GM23338 (cell line): ENCODE data around the gene FGF3. TPM values are rescaled to one million over a fixed set of nuclear protein-coding genes. Genes with fewer than 3 reads are reported as not detected.

Experiments used
- ATAC-seq: fragments of 200-7000 bp; cut with Tn5 transposase; 3 replicates; pipeline ENCODE4 v1.9.1; 2020
- DNase-seq: peaks from one replicate; pipeline ENCODE4 v3.0.0-alpha.2; 2015; ENCODE audit warnings: low spot score
- H2AFZ ChIP-seq: fragments of 200-600 bp; sonication (generic); 2 replicates; pipeline ENCODE4 v1.8.0; 2016; ENCODE audit warnings: antibody characterized with exemption, mild to moderate bottlenecking, moderate library complexity
- H3F3A ChIP-seq: fragments of 200-600 bp; sonication (generic); replicated peaks from 2 replicates; pipeline ENCODE4 v1.8.0; 2017; ENCODE audit warnings: antibody characterized with exemption, mixed run types, low read depth
- H3K27ac ChIP-seq: fragments of 200-600 bp; sonication (generic); 2 replicates; pipeline ENCODE4 v1.6.1; 2016; ENCODE audit warnings: low read depth
- H3K27me3 ChIP-seq: fragments of 200-600 bp; sonication (generic); 2 replicates; pipeline ENCODE4 v1.8.0; 2016; ENCODE audit warnings: mild to moderate bottlenecking, mixed run types, moderate library complexity; ENCODE audit not compliant: insufficient read depth
- H3K36me3 ChIP-seq: fragments of 200-600 bp; sonication (generic); 2 replicates; pipeline ENCODE4 v1.8.0; 2016; ENCODE audit warnings: mild to moderate bottlenecking; ENCODE audit not compliant: insufficient read depth
- H3K4me1 ChIP-seq: fragments of 200-600 bp; sonication (generic); 2 replicates; pipeline ENCODE4 v1.8.0; 2016; ENCODE audit warnings: mild to moderate bottlenecking, moderate library complexity; ENCODE audit not compliant: insufficient read depth
- H3K4me2 ChIP-seq: fragments of 200-600 bp; sonication (generic); 2 replicates; pipeline ENCODE4 v1.7.1; 2017; ENCODE audit warnings: mixed run types
- H3K4me3 ChIP-seq: fragments of 200-600 bp; sonication (generic); 2 replicates; pipeline ENCODE4 v1.6.1; 2016; ENCODE audit warnings: mixed run types
- H3K79me2 ChIP-seq: fragments of 200-600 bp; sonication (generic); replicated peaks from 2 replicates; pipeline ENCODE4 v1.8.0; 2017; ENCODE audit warnings: mild to moderate bottlenecking; ENCODE audit not compliant: insufficient read depth
- H3K9me2 ChIP-seq: fragments of 200-600 bp; sonication (generic); 2 replicates; pipeline ENCODE4 v1.8.0; 2017; ENCODE audit not compliant: insufficient read depth
- H4K20me1 ChIP-seq: fragments of 200-600 bp; sonication (generic); replicated peaks from 2 replicates; pipeline ENCODE4 v1.8.0; 2017; ENCODE audit warnings: mild to moderate bottlenecking; ENCODE audit not compliant: insufficient read depth
- H3K27ac Mint-ChIP-seq: 2 replicates; pipeline ENCODE4 v1.8.0; 2020; ENCODE audit warnings: inconsistent platforms, mild to moderate bottlenecking, moderate library complexity, mixed read lengths
- H3K27me3 Mint-ChIP-seq: 3 replicates; pipeline ENCODE4 v1.8.0; 2022; ENCODE audit warnings: low read depth, mild to moderate bottlenecking, moderate library complexity, mixed read lengths, inconsistent platforms; ENCODE audit not compliant: insufficient read depth, poor library complexity
- H3K36me3 Mint-ChIP-seq: 3 replicates; pipeline ENCODE4 v1.8.0; 2021; ENCODE audit warnings: low read depth, mild to moderate bottlenecking, inconsistent platforms, moderate library complexity, mixed read lengths
- H3K4me1 Mint-ChIP-seq: 3 replicates; pipeline ENCODE4 v1.8.0; 2020; ENCODE audit warnings: mild to moderate bottlenecking, inconsistent platforms, mixed read lengths
- H3K4me3 Mint-ChIP-seq: 3 replicates; pipeline ENCODE4 v1.8.0; 2021; ENCODE audit warnings: moderate library complexity, mild to moderate bottlenecking, inconsistent platforms, mixed read lengths
- H3K9me3 Mint-ChIP-seq: 3 replicates; pipeline ENCODE4 v1.8.0; 2020; ENCODE audit warnings: moderate library complexity, mild to moderate bottlenecking, inconsistent platforms, mixed read lengths
- EZH2 ChIP-seq: fragments of 200-600 bp; sonication (generic); IDR thresholded peaks from one replicate; pipeline ENCODE4 v1.8.0; 2017; ENCODE audit warnings: antibody characterized with exemption, mild to moderate bottlenecking, low read depth; ENCODE audit not compliant: unreplicated experiment
- NANOG ChIP-seq: IDR thresholded peaks from 2 replicates; pipeline ENCODE4 v1.6.1; 2016; ENCODE audit warnings: antibody characterized with exemption, borderline replicate concordance
- POLR2AphosphoS5 ChIP-seq: IDR thresholded peaks from 2 replicates; pipeline ENCODE4 v1.6.1; 2016; ENCODE audit warnings: antibody characterized with exemption, low read depth
- STAT1 ChIP-seq: IDR thresholded peaks from one replicate; pipeline ENCODE4 v1.6.1; 2016; ENCODE audit warnings: antibody characterized with exemption; ENCODE audit not compliant: unreplicated experiment
- polyA plus RNA-seq: library from polyadenylated mRNA; unstranded; fragments of >200 nt; fragmentation: Nextera tagmentation; extraction: Ambion mirVana; gene quantifications from 2 replicates; pipeline ENCODE4 v1.2.1, GENCODE V29; 2016
- total RNA-seq: library from RNA; depleted of rRNA; stranded (reverse); fragments of >200 nt; shearing (Covaris generic); gene quantifications from 2 replicates; pipeline ENCODE4 v1.2.3, GENCODE V29; 2014
- TF ChIP-seq, protein P1 (sequence below): IDR thresholded peaks from 2 replicates; pipeline ENCODE4 v1.6.1; 2016; ENCODE audit warnings: antibody characterized with exemption
- TF ChIP-seq, protein P2 (sequence below): fragments of 250-450 bp; sonication (Bioruptor Pico); IDR thresholded peaks from 2 replicates; pipeline ENCODE4 v1.5.0; 2020; ENCODE audit warnings: mild to moderate bottlenecking, moderate library complexity

FGF3 gene
- total and polyA plus RNA-seq, 2 experiments from 2014 or later = 1.2 TPM; not detected in 1

DNA sequence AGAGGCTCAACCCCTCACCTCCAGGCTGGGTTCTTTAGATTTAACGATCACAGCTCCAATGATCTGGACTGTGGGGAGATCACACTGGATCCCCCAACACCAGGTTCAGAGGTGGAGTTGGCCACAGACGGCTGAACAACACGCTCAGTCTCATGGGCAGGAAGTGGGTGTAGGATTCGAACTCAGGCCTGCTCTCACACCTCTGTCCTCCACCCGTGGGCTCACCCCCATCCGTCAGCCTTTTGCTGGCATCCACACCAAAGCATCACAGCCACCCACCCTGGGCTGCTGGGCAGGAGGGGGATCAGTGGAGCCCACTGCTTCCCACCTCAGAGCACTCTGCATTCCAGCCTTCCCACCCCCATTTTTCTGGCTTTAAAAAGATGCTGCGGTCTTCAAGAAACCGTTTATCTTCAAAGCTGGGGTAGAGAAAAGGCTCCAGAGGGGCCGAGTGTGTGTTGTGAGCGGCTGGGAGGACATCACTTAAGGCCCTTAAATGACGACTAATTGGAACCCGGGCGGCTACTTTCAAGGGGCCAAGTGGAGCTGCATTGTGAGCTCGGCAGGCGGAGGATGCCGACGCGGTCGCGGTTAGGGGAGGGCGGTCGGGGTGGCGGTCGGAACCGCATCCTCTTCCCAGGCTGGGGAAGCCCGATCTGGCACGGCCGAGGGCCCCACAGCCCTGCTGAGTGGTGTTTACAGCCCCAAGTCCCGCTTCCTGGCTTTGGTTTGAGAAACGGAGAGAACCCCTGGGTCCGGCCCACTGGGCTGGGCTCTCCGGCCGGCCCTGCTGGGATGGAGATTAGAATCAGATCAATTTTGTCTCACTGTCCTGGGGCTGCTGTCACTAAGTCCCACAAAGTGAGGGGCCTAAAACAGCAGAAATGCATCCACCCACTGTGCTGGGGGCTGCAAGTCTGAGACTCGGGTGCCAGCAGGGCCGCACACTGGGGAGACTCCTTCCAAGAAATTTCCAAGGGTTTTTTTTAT, 15.9 kb upstream of the FGF3 start:
- Mint-ChIP-seq H3K27me3 (peaks cover 3% of the 10 kb centered on the region), H3K27ac (no peak overlapping the region), H3K4me1 (peaks cover 17% of the 10 kb centered on the region), H3K9me3 (no peaks in the 10 kb centered on the region), H3K36me3 (no peaks in the 10 kb centered on the region), H3K4me3 (no peak overlapping the region)
- Histone ChIP-seq H3F3A (0 out of 2 replicates have a peak, but pooled peaks cover 2% of the 10 kb centered on the region), H3K9me2 (no peaks in the 10 kb centered on the region), H3K27me3 (no peaks in the 10 kb centered on the region), H3K79me2 (no peaks in the 10 kb centered on the region), H4K20me1 (no peaks in the 10 kb centered on the region), H3K27ac (no peak overlapping the region), H3K36me3 (no peaks in the 10 kb centered on the region), H3K4me3 (no peak overlapping the region), H3K4me1 (peaks cover 20% of the 10 kb centered on the region), H2AFZ (peak overlapping the region; percentile 90), H3K4me2 (no peak overlapping the region)
- DNase-seq (peak; percentile 65), ATAC-seq (peak; percentile 84)
- TF ChIP-seq EZH2 (no peak), POLR2AphosphoS5 (no peak), NANOG (no peak), STAT1 (no peak)
- TF ChIP-seq, protein P1, sequence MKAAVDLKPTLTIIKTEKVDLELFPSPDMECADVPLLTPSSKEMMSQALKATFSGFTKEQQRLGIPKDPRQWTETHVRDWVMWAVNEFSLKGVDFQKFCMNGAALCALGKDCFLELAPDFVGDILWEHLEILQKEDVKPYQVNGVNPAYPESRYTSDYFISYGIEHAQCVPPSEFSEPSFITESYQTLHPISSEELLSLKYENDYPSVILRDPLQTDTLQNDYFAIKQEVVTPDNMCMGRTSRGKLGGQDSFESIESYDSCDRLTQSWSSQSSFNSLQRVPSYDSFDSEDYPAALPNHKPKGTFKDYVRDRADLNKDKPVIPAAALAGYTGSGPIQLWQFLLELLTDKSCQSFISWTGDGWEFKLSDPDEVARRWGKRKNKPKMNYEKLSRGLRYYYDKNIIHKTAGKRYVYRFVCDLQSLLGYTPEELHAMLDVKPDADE = no peak
- TF ChIP-seq, protein P2, sequence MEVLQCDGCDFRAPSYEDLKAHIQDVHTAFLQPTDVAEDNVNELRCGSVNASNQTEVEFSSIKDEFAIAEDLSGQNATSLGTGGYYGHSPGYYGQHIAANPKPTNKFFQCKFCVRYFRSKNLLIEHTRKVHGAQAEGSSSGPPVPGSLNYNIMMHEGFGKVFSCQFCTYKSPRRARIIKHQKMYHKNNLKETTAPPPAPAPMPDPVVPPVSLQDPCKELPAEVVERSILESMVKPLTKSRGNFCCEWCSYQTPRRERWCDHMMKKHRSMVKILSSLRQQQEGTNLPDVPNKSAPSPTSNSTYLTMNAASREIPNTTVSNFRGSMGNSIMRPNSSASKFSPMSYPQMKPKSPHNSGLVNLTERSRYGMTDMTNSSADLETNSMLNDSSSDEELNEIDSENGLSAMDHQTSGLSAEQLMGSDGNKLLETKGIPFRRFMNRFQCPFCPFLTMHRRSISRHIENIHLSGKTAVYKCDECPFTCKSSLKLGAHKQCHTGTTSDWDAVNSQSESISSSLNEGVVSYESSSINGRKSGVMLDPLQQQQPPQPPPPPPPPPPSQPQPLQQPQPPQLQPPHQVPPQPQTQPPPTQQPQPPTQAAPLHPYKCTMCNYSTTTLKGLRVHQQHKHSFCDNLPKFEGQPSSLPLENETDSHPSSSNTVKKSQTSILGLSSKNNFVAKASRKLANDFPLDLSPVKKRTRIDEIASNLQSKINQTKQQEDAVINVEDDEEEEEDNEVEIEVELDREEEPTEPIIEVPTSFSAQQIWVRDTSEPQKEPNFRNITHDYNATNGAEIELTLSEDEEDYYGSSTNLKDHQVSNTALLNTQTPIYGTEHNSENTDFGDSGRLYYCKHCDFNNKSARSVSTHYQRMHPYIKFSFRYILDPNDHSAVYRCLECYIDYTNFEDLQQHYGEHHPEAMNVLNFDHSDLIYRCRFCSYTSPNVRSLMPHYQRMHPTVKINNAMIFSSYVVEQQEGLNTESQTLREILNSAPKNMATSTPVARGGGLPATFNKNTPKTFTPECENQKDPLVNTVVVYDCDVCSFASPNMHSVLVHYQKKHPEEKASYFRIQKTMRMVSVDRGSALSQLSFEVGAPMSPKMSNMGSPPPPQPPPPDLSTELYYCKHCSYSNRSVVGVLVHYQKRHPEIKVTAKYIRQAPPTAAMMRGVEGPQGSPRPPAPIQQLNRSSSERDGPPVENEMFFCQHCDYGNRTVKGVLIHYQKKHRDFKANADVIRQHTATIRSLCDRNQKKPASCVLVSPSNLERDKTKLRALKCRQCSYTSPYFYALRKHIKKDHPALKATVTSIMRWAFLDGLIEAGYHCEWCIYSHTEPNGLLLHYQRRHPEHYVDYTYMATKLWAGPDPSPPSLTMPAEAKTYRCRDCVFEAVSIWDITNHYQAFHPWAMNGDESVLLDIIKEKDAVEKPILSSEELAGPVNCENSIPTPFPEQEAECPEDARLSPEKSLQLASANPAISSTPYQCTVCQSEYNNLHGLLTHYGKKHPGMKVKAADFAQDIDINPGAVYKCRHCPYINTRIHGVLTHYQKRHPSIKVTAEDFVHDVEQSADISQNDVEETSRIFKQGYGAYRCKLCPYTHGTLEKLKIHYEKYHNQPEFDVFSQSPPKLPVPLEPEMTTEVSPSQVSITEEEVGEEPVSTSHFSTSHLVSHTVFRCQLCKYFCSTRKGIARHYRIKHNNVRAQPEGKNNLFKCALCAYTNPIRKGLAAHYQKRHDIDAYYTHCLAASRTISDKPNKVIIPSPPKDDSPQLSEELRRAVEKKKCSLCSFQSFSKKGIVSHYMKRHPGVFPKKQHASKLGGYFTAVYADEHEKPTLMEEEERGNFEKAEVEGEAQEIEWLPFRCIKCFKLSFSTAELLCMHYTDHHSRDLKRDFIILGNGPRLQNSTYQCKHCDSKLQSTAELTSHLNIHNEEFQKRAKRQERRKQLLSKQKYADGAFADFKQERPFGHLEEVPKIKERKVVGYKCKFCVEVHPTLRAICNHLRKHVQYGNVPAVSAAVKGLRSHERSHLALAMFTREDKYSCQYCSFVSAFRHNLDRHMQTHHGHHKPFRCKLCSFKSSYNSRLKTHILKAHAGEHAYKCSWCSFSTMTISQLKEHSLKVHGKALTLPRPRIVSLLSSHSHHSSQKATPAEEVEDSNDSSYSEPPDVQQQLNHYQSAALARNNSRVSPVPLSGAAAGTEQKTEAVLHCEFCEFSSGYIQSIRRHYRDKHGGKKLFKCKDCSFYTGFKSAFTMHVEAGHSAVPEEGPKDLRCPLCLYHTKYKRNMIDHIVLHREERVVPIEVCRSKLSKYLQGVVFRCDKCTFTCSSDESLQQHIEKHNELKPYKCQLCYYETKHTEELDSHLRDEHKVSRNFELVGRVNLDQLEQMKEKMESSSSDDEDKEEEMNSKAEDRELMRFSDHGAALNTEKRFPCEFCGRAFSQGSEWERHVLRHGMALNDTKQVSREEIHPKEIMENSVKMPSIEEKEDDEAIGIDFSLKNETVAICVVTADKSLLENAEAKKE (CRISPR knock-in tag) = no peak
